GM12873 (cell line): Measurements from ENCODE around the gene ARMH3.

Experiments used
- CTCF ChIP-seq: IDR thresholded peaks from 2 replicates; pipeline ENCODE4 v1.5.1; 2012; ENCODE audit warnings: low read depth, mild to moderate bottlenecking, moderate library complexity, low read length, control low read depth; ENCODE audit not compliant: insufficient read depth; ENCODE audit errors: missing control alignments

Gene ARMH3

GRCh38 chr10:101940916-101941315 lies 115.1 kb downstream of the ARMH3 start:
- TF ChIP-seq CTCF: no peak

- TF ChIP-seq CTCF: no peak
These were observed 116.2 kb downstream of the ARMH3 start for GRCh38 chr10:101939729-101940128.

- TF ChIP-seq CTCF: no peak
These were observed 116.8 kb downstream of the ARMH3 start for GRCh38 chr10:101939008-101939648.

- TF ChIP-seq CTCF: no peak
These were observed 117.5 kb downstream of the ARMH3 start for GRCh38 chr10:101938305-101939007.

- no peak for TF ChIP-seq CTCF
These were observed 120.5 kb downstream of the ARMH3 start for GRCh38 chr10:101935431-101935830.

- no peak for TF ChIP-seq CTCF
These were observed 121.2 kb downstream of the ARMH3 start for GRCh38 chr10:101934686-101935305.

- no peak for TF ChIP-seq CTCF
These were observed 122.0 kb downstream of the ARMH3 start for GRCh38 chr10:101933976-101934375.
